ENCODE data around the gene CHST12.
"Not testable (repeated sequence)": the region's sequence is repeated elsewhere in the genome, so short reads cannot be mapped to it uniquely, and the experiment has no call there.

CHST12 gene

GRCh38 chr7:2378125-2378524, 25.3 kb upstream of the CHST12 start:
- DNase-seq, result not testable (repeated sequence)

DNA sequence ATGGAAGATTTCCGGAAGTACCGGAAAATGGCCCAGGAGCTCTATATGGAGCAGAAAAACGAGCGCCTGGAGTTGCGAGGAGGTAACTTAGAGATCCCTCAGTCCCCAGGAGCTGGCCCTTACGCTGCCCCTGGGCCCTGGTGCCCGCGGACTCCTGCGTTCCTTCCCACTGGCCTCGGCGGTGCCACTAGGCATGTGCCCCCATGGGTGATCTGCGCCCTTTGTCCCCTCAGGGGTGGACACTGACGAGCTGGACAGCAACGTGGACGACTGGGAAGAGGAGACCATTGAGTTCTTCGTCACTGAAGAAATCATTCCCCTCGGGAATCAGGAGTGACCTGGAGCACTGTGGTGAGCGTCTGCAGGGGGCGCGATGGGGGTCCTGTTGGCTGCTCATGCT, 24.2 kb upstream of the CHST12 start:
- DNase-seq, result no peak

- DNase-seq, result no peak
These were observed 23.5 kb upstream of the CHST12 start for GRCh38 chr7:2379821-2380450.

DNA sequence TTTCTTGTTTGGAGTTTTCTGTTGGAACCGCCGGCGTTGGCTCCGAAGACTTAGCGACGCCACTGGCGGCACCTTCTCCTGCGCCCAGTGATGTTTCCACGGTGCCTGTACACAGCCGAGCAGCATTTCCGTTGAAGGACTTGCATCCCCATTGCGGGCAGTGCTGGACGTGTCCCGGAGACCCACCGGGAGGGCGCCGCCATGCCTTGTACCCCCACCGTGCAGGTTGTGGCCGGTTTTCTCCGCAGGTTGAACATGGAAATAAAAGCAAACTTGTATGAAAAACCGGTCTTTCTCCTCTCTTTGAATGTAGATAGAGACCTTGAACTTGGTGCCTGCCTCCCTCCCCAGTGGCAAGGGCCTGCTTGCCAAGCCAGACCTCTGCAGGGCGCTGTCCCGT, 22.9 kb upstream of the CHST12 start:
- no peak for DNase-seq

- DNase-seq, result no peak
These were observed 22.2 kb upstream of the CHST12 start for GRCh38 chr7:2381227-2381626.

DNA sequence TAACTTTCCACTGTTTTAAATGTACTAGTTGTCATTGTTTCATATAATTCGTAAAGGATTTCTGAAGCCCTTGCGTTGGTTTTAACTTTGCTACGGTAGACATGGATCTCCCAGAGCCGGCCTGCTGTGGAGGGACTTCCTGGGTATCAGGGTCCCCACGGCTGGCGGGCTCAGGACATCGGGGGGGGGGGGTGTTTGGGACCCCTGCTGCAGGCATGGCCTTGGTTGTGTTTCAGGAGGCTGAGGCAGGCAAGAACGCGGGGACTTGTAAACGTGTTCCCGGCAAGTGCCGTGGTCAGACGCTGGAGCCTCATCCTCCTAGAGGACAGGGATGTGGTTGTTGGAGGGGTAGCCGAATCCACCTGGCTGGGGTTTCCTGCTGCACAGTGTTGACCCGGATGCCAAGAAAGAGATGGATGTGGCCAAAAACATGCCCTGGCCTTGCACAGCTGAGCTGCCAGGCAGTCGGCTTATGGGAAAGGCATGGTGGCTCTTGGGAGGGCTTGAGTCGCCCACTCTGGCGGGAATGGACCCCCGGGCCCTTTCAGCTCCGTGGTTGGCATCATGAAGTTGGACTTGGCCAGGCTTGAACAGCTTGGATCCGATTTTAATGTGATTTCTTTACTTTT, 21.4 kb upstream of the CHST12 start:
- DNase-seq, result no peak

DNA sequence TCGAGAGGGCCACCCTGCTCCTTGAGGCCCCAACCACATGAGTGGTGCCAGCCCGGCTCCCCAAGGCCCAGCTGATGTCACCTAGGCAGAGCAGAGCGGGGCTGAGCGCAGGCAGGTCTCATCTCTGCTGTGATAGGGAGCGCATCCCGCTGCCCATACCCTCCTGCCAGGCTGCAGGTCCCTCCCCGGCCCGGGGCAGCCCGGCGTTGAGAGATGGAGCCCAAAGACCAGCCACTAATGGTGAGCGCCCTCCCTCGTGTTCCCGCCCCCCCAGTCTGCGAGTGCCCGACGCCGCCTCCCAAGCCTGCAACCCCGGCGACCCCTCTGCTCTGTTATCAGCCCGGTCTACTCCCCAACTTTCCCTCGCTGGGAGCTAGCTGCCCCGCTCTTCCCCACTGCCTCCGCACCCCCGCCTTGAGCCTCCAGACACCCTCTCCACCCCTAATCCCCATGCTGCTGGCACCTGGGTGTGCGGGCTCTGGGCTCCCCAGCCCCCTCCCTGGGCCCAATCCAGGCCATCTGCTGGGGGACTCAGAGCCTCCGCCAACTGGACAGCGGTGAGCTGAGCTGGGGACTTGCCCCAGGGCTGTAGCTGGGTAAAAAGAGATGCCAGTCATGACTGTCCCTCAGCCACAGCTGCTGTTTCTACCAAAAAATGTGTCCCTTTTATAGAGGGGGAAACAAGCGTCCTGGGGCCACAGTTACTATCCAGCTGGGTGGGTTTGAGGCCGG, 19.7 kb upstream of the CHST12 start:
- no peak for DNase-seq

- DNase-seq, result no peak
These were observed 18.8 kb upstream of the CHST12 start for GRCh38 chr7:2384354-2385243.

DNA sequence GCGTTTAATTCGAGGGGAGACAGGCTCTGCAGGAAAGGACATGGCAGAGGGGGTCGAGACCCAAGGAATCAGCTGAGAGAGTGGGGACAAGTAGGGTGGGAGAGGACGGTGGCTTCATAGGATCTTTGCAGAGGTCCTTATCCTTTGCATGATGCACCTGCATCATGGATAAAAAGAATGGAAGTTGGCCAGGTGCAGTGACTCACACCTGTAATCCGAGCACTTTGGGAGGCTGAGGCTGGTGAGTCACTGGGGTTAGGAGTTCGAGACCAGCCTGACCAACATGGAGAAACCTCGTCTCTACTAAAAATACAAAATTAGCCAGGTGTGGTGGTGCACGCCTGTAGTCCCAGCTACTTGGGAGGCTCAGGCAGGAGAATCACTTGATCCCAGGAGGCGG, 17.3 kb upstream of the CHST12 start:
- peak; percentile 20 for DNase-seq

GRCh38 chr7:2386964-2387669, 16.3 kb upstream of the CHST12 start:
- DNase-seq, result no peak

DNA sequence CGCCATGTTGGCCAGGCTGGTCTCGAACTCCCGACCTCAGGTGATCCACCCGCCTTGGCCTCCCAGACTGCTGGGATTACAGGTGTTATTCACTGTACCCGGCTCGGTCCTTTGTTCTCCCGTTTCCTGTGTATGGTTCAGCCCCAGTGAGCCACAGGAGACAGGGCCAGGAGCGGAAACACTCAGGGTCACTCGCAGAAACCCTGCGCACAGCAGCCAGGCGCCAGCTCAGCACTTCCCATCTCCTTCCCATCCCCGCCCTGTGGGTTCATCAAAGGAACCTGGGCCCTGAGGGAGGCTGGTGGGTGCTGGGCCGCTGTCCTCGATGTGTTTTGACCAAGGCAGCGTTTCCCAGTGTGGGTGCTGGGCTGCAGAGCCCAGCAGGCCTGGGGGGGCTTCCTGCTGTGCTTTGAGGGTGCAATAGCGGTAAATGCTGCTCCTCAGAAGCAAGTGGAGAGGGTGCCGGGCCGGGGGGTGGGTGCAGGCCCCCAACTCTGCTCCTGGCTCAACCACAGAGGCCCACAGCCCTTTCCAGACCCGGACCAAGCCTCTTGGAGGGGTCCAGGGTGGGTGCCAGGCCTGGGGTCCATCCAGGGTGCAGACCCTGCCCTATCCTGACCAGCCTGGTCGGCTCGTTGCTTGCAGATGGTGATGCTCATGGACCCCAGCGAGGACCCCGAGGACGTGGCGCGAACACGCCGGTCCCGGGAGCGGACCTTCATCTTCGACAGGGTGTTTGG, 15.3 kb upstream of the CHST12 start:
- no peak for DNase-seq

DNA sequence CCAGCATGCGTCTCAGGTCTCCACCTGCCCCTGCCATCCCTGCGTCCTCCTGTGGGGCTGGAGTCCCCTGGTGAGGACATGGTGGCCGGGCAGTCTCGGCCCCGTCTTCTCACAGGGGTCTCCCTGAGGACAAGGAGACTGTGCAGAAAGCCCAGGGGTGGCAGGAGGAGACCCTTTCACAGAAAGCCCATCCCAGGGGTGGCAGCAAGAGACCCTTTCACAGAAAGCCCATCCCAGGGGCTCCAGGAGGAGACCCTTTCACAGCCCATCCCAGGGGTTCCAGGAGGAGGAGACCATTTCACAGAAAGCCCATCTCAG, 14.8 kb upstream of the CHST12 start:
- DNase-seq, result no peak

GRCh38 chr7:2390020-2390816, 13.2 kb upstream of the CHST12 start:
- DNase-seq, result peak; percentile 56

DNA sequence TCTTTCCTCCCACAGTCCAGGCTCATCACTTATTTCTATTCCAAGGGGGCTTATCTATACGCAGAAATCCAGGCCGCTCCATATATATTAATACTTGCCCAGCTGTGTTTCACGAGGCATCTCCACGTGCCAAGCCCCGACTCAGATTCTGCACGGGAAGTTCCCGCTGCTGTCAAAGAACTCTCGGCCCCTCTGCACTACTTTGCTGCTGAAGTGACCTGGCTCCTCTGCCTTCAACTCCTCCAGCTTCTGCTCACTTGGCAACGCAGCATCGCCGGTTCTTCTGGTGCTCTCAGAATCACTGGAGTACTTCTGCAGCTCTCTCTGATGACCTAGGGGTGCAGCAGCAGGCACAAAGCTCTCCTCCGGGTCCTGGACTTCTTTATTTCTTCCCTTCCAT, 9.7 kb upstream of the CHST12 start:
- no peak for DNase-seq

GRCh38 chr7:2394566-2395082, 8.8 kb upstream of the CHST12 start:
- no peak for DNase-seq

GRCh38 chr7:2398506-2398905, 4.9 kb upstream of the CHST12 start:
- DNase-seq, result no peak

DNA sequence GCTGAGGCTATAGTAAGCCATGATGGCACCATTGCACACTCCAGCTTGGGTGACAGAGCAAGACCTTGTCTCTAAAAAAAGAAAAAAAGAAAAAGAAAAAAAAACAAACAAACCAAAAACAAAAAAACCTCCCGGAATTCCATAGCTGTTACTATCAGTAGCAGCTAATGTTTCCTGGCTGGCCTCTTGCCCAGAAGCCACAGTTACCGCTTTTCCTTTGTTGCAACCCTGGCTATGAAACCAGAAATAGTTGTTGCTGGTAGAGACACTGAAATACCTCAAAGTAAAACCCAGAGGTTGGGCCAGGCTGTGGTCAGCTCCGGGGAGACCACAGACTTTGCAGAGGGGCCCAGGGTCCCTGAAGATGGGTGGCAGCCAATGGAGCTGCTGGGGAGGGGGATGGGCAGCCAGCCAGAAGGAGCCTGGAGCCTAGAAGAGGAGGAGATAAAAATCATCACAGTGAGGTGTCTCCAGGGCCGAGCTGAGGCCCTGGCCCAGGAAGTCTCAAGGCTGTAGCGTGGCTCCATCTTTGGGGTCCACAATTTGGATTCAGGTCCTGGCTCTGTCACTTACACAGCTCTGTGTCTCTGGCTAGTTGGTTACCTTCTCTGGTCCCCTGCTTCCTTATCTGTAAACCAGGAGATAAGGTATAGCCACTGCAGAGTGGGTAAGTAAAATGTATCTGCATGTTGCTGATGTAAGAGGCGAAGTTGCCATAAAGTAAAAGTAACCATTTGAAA, 3.4 kb upstream of the CHST12 start:
- peak; percentile 99 for DNase-seq

DNA sequence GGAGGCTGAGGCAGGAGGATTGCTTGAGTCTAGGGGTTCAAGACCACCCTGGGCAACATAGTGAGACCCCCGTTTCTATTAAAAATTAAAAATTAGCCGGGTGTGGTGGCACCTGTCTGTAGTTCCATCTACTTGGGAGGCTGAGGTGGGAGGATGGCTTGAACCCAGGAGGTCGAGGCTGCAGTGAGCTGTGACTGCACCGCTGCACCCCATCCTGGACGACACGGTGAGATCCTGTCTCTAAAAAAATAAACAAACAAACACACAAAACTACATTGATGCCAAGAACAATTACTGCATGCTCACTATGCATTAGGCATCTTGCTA, 761 bp upstream of the CHST12 start:
- DNase-seq, result no peak

- DNase-seq, result peak; percentile 34
These were observed 572 bp downstream of the CHST12 start for GRCh38 chr7:2403718-2404648.
